NT2/D1 (cell line): Measurements from ENCODE around the gene GRB10.

Source experiments
- DNase-seq: peaks from one replicate; pipeline ENCODE4 v3.0.0-alpha.2; 2011; ENCODE audit warnings: low read depth, low spot score
- H3K27me3 ChIP-seq: 2 replicates; pipeline ENCODE4 v1.6.0; 2011; ENCODE audit warnings: mild to moderate bottlenecking; ENCODE audit not compliant: insufficient read length, insufficient read depth
- H3K36me3 ChIP-seq: 2 replicates; pipeline ENCODE4 v1.6.1; 2011; ENCODE audit warnings: mild to moderate bottlenecking, low read length, mixed read lengths; ENCODE audit not compliant: insufficient read depth, insufficient read length
- H3K4me1 ChIP-seq: 2 replicates; pipeline ENCODE4 v1.5.1; 2011; ENCODE audit not compliant: insufficient read depth, insufficient read length
- H3K4me3 ChIP-seq: 2 replicates; pipeline ENCODE4 v1.5.1; 2011; ENCODE audit warnings: low read depth; ENCODE audit not compliant: insufficient read length
- H3K9ac ChIP-seq: 2 replicates; pipeline ENCODE4 v1.6.0; 2011; ENCODE audit warnings: low read depth; ENCODE audit not compliant: insufficient read length
- H3K9me3 ChIP-seq: 2 replicates; pipeline ENCODE4 v1.5.1; 2011; ENCODE audit warnings: mild to moderate bottlenecking, low read length; ENCODE audit not compliant: insufficient read depth
- SUZ12 ChIP-seq: IDR thresholded peaks from 2 replicates; pipeline ENCODE4 v1.6.1; 2011; ENCODE audit not compliant: insufficient read length, insufficient read depth; ENCODE audit errors: extremely low read depth
- YY1 ChIP-seq: IDR thresholded peaks from 2 replicates; pipeline ENCODE4 v1.6.1; 2011; ENCODE audit not compliant: insufficient read length, insufficient read depth
- ZNF274 ChIP-seq: IDR thresholded peaks from 2 replicates; pipeline ENCODE4 v1.6.1; 2011; ENCODE audit warnings: mild to moderate bottlenecking, low read depth, low read length

GRB10 gene

GRCh38 chr7:50673096-50673495 is 109.6 kb downstream of the GRB10 start:
- no peak for TF ChIP-seq YY1
- TF ChIP-seq ZNF274, result no peak
- no peak for TF ChIP-seq SUZ12
- Histone ChIP-seq H3K9me3 (0 out of 2 replicates have a peak, but pooled peaks cover 6% of the 10 kb centered on the region), H3K4me3 (no peak overlapping the region), H3K9ac (no peak overlapping the region), H3K4me1 (peaks cover 6% of the 10 kb centered on the region), H3K27me3 (no peaks in the 10 kb centered on the region), H3K36me3 (peaks cover 66% of the 10 kb centered on the region)
- no peak for DNase-seq

DNA sequence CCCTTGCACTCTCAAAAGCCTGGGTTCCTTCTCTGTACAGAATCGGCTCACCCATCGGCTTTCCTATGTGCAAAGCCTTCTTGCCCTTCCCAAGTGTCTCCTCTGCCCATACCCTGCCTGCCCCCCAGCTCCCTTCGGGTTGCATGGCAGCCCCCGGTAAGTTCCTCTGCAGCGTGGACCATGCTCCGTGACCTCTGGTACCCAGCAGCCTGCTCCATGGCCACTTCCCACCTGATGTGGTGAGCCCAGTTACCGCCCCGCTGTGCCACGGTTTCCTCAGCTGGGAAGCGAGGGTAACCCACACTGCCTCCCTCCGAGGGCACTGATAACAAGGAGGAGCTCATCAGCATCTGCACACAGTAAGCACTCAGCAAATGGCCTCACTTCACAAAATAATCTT is 110.7 kb downstream of the GRB10 start:
- Histone ChIP-seq H3K27me3 (no peaks in the 10 kb centered on the region), H3K4me1 (peaks cover 6% of the 10 kb centered on the region), H3K9me3 (0 out of 2 replicates have a peak, but pooled peaks cover 6% of the 10 kb centered on the region), H3K4me3 (no peak overlapping the region), H3K36me3 (peaks cover 71% of the 10 kb centered on the region), H3K9ac (no peak overlapping the region)
- TF ChIP-seq YY1 (no peak), SUZ12 (no peak), ZNF274 (no peak)
- no peak for DNase-seq

GRCh38 chr7:50671386-50671785 is 111.3 kb downstream of the GRB10 start:
- Histone ChIP-seq H3K36me3 (peaks cover 72% of the 10 kb centered on the region), H3K27me3 (no peaks in the 10 kb centered on the region), H3K4me1 (peaks cover 3% of the 10 kb centered on the region), H3K4me3 (no peak overlapping the region), H3K9ac (no peak overlapping the region), H3K9me3 (0 out of 2 replicates have a peak, but pooled peaks cover 6% of the 10 kb centered on the region)
- TF ChIP-seq YY1 (no peak), ZNF274 (0 out of 2 replicates have a peak, but pooled peaks have one; percentile 19)
- no peak for DNase-seq

GRCh38 chr7:50669890-50670289 is 112.8 kb downstream of the GRB10 start:
- no peak for DNase-seq
- Histone ChIP-seq H3K4me1 (peaks cover under 1% of the 10 kb centered on the region), H3K27me3 (no peaks in the 10 kb centered on the region), H3K9me3 (0 out of 2 replicates have a peak, but pooled peaks cover 6% of the 10 kb centered on the region), H3K36me3 (peaks cover 80% of the 10 kb centered on the region), H3K4me3 (no peak overlapping the region), H3K9ac (no peak overlapping the region)
- TF ChIP-seq YY1 (no peak), SUZ12 (no peak), ZNF274 (no peak)

- H3K4me3 ChIP-seq, result no peak overlapping the region
- no peak for DNase-seq
- no peaks in the 10 kb centered on the region for H3K4me1 ChIP-seq
- no peaks in the 10 kb centered on the region for H3K27me3 ChIP-seq
- 0 out of 2 replicates have a peak, but pooled peaks cover 6% of the 10 kb centered on the region for H3K9me3 ChIP-seq
- no peak overlapping the region for H3K9ac ChIP-seq
- TF ChIP-seq YY1 (no peak), ZNF274 (no peak), SUZ12 (no peak)
- peaks cover 79% of the 10 kb centered on the region for H3K36me3 ChIP-seq
Measured at GRCh38 chr7:50667789-50668226, 114.9 kb downstream of the GRB10 start.

- TF ChIP-seq ZNF274 (no peak), YY1 (no peak), SUZ12 (no peak)
- DNase-seq, result no peak
- 0 out of 2 replicates have a peak, but pooled peaks cover 6% of the 10 kb centered on the region for H3K9me3 ChIP-seq
- H3K36me3 ChIP-seq, result peaks cover 80% of the 10 kb centered on the region
- H3K4me3 ChIP-seq, result no peak overlapping the region
- no peaks in the 10 kb centered on the region for H3K4me1 ChIP-seq
- H3K9ac ChIP-seq, result no peak overlapping the region
- H3K27me3 ChIP-seq, result no peaks in the 10 kb centered on the region
Measured at GRCh38 chr7:50667338-50667737, 115.4 kb downstream of the GRB10 start.

GRCh38 chr7:50666124-50666496 is 116.6 kb downstream of the GRB10 start:
- no peak for TF ChIP-seq YY1
- TF ChIP-seq SUZ12, result no peak
- TF ChIP-seq ZNF274, result no peak
- Histone ChIP-seq H3K9me3 (0 out of 2 replicates have a peak, but pooled peaks cover 5% of the 10 kb centered on the region), H3K27me3 (no peaks in the 10 kb centered on the region), H3K9ac (no peak overlapping the region), H3K4me1 (no peaks in the 10 kb centered on the region), H3K4me3 (no peak overlapping the region), H3K36me3 (peaks cover 80% of the 10 kb centered on the region)
- no peak for DNase-seq

- Histone ChIP-seq H3K4me1 (no peaks in the 10 kb centered on the region), H3K9me3 (no peaks in the 10 kb centered on the region), H3K9ac (no peak overlapping the region), H3K4me3 (no peak overlapping the region), H3K27me3 (no peaks in the 10 kb centered on the region), H3K36me3 (peaks cover 79% of the 10 kb centered on the region)
- DNase-seq, result no peak
- TF ChIP-seq ZNF274 (no peak), YY1 (no peak), SUZ12 (no peak)
Measured at GRCh38 chr7:50665403-50666123, 117.1 kb downstream of the GRB10 start.
